HepG2 (cell line): Measurements from ENCODE around the gene TBL3. TPM values are rescaled to one million over a fixed set of nuclear protein-coding genes. Genes with fewer than 3 reads are reported as not detected.

Source experiments
- CENPX ChIP-seq: sonication (generic); formaldehyde crosslinking; IDR thresholded peaks from 2 replicates; pipeline ENCODE4 v1.9.0; 2021; ENCODE audit warnings: mild to moderate bottlenecking, missing genetic modification reagents, moderate library complexity
- ERF ChIP-seq: IDR thresholded peaks from 2 replicates; pipeline ENCODE4 v1.6.1; 2018; ENCODE audit warnings: missing biosample characterization, missing genetic modification reagents
- FOXA1 ChIP-seq, 2 experiments: fragments of 450-650 bp in 1 of 2; sonication (generic) in 1 of 2; formaldehyde crosslinking in 1 of 2; IDR thresholded peaks; 2 replicates each; pipeline versions ENCODE4 v1.4.0 to v1.6.1; 2016 to 2020; ENCODE audit warnings: missing genetic modification reagents in 1 of 2
- ISL2 ChIP-seq: sonication (generic); formaldehyde crosslinking; IDR thresholded peaks from 2 replicates; pipeline ENCODE4 v1.5.0; 2020; ENCODE audit warnings: missing genetic modification reagents
- KLF6 ChIP-seq: IDR thresholded peaks from 2 replicates; pipeline ENCODE4 v1.8.0; 2016; ENCODE audit warnings: missing biosample characterization, missing genetic modification reagents
- NAIF1 ChIP-seq: sonication (generic); formaldehyde crosslinking; IDR thresholded peaks from 2 replicates; pipeline ENCODE4 v1.5.0; 2020; ENCODE audit warnings: mild to moderate bottlenecking, missing genetic modification reagents, borderline replicate concordance
- NFIC ChIP-seq: IDR thresholded peaks from 2 replicates; pipeline ENCODE4 v1.6.1; 2012; ENCODE audit warnings: mild to moderate bottlenecking, low read length, inconsistent platforms
- PAX8 ChIP-seq: sonication (generic); formaldehyde crosslinking; IDR thresholded peaks from 2 replicates; pipeline ENCODE4 v1.8.0; 2022; ENCODE audit warnings: mild to moderate bottlenecking, missing genetic modification reagents, borderline replicate concordance
- PHF8 ChIP-seq: sonication (generic); formaldehyde crosslinking; IDR thresholded peaks from 2 replicates; pipeline ENCODE4 v1.5.0; 2020; ENCODE audit warnings: missing genetic modification reagents
- RCOR2 ChIP-seq: IDR thresholded peaks from 2 replicates; pipeline ENCODE4 v1.6.1; 2016; ENCODE audit warnings: missing biosample characterization, missing genetic modification reagents
- RORA ChIP-seq: sonication (generic); formaldehyde crosslinking; IDR thresholded peaks from 2 replicates; pipeline ENCODE4 v1.5.0; 2020; ENCODE audit warnings: mild to moderate bottlenecking, missing genetic modification reagents, moderate library complexity
- RXRA ChIP-seq: sonication (generic); formaldehyde crosslinking; IDR thresholded peaks from 2 replicates; pipeline ENCODE4 v1.5.1; 2020; ENCODE audit warnings: missing genetic modification reagents
- SIX4 ChIP-seq: sonication (generic); formaldehyde crosslinking; IDR thresholded peaks from 2 replicates; pipeline ENCODE4 v1.4.0; 2020; ENCODE audit warnings: missing genetic modification reagents
- SRSF4 ChIP-seq: fragments of 200-400 bp; formaldehyde crosslinking; IDR thresholded peaks from one replicate; pipeline ENCODE4 v1.6.1; 2018; ENCODE audit warnings: mild to moderate bottlenecking, low read depth, low read length, moderate library complexity; ENCODE audit not compliant: poor library complexity, severe bottlenecking
- THAP11 ChIP-seq: IDR thresholded peaks from 2 replicates; pipeline ENCODE4 v1.6.1; 2016; ENCODE audit warnings: missing biosample characterization, missing genetic modification reagents
- ZNF230 ChIP-seq: sonication (generic); formaldehyde crosslinking; IDR thresholded peaks from 2 replicates; pipeline ENCODE4 v1.4.0; 2020; ENCODE audit warnings: mild to moderate bottlenecking, missing genetic modification reagents
- ZNF367 ChIP-seq: sonication (generic); formaldehyde crosslinking; IDR thresholded peaks from 2 replicates; pipeline ENCODE4 v1.4.0; 2020; ENCODE audit warnings: missing genetic modification reagents, borderline replicate concordance
- ZNF567 ChIP-seq: sonication (generic); formaldehyde crosslinking; IDR thresholded peaks from 2 replicates; pipeline ENCODE4 v1.8.1; 2023; ENCODE audit warnings: mild to moderate bottlenecking, missing genetic modification reagents, borderline replicate concordance
- ZSCAN29 ChIP-seq: sonication (generic); formaldehyde crosslinking; conservative IDR thresholded peaks from 2 replicates; pipeline ENCODE4 v1.4.0; 2020; ENCODE audit warnings: mild to moderate bottlenecking, missing genetic modification reagents
- polyA plus RNA-seq, 8 experiments: library from polyadenylated mRNA; depleted of rRNA in 3 of 8; stranded (reverse) in 7 of 8; unstranded in 1 of 8; fragments of >200 nt; fragmentation: Illumina TruSeq in 4 of 8; extraction: Trizol in 4 of 8; gene quantifications; 2 replicates each; pipeline versions ENCODE4 v1.2.1 to v1.2.3, GENCODE V29; 2011 to 2016; ENCODE audit warnings: low read depth in 4 of 8, missing spikeins in 1 of 8, mixed read lengths in 1 of 8; ENCODE audit not compliant: insufficient read depth in 1 of 8
- total RNA-seq, 5 experiments: library from RNA; depleted of rRNA; stranded (reverse); fragments of >200 nt; fragmentation: Illumina TruSeq; extraction: Trizol; gene quantifications; 2 replicates each; pipeline ENCODE4 v1.2.3, GENCODE V29; 2016; ENCODE audit warnings: low read depth in 1 of 5
- TF ChIP-seq, protein P1 (sequence below): sonication (generic); formaldehyde crosslinking; conservative IDR thresholded peaks from 2 replicates; pipeline ENCODE4 v1.8.0; 2022; ENCODE audit warnings: mild to moderate bottlenecking, moderate library complexity, missing genetic modification reagents
- TF ChIP-seq, protein P2 (sequence below): sonication (generic); formaldehyde crosslinking; IDR thresholded peaks from 2 replicates; pipeline ENCODE4 v1.5.1; 2020; ENCODE audit warnings: missing genetic modification reagents, mild to moderate bottlenecking, borderline replicate concordance
- TF ChIP-seq, protein P3 (sequence below): sonication (generic); formaldehyde crosslinking; IDR thresholded peaks from 2 replicates; pipeline ENCODE4 v1.4.0; 2020; ENCODE audit warnings: missing genetic modification reagents
- TF ChIP-seq, protein P4 (sequence below): sonication (generic); formaldehyde crosslinking; IDR thresholded peaks from 2 replicates; pipeline ENCODE4 v1.4.0; 2020; ENCODE audit warnings: missing genetic modification reagents, borderline replicate concordance

TBL3 gene
- total and polyA plus RNA-seq, 2 of the 13 experiments (the other 11 are each of a cell fraction or from before 2014, with no cell fraction given): 16.8 to 38.0 TPM

DNA sequence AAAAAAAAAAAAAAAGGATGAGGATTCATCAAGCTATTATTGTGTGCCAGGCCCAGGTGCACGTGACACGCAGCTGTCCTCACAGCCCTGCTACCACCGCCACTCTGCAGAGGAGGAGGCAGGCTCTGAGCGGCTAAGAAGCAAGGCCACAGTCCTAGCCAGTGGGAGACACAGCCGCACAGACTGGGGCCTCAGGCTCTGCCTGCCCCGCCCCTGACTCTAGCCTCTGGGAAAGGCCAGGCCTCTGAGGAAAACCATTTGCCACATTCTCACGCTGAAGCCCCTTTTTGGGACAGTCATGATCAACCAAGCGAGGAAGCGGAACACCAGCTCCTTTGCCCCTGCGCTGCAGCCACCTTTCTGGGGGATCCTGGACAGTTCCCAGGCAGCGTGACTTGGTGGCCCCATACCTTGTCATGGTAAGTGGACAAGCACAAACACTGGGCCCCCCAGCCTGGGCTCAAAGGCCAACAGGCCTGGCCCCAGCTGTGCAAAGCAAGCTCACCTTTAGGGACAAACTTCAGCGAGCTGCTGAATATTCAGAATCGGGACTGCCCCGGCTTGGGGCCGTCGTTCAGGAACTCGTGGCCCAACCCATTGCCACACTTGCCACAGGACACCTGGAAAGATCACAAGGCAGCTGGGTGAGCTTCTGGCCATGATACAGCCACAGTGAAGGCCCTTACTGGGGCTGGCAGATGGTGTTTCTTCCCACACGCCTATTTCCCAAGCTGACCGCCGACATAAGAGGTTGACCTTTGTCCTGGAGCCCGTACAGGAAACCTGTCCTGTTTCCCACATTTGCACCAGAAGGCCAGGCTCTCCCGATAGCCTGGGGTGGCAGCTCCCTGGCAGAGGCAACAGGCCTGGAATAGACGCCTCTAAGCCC lies 31.3 kb upstream of the TBL3 start (continued):
- peak; percentile 70; the same call in 1 of the 2 replicates for TF ChIP-seq ZSCAN29 (CRISPR knock-in tag)
- TF ChIP-seq PAX8: peak; percentile 47; the same call in 1 of the 2 replicates
- TF ChIP-seq RXRA (CRISPR knock-in tag): peak; percentile 79
- TF ChIP-seq ZNF230 (CRISPR knock-in tag): peak; percentile 78; the same call in 1 of the 2 replicates
- no peak; the same call in 1 of the 2 replicates for TF ChIP-seq PHF8
- TF ChIP-seq SRSF4: no peak
- TF ChIP-seq RORA (CRISPR knock-in tag): no peak
- TF ChIP-seq SIX4 (CRISPR knock-in tag): no peak
- no peak for TF ChIP-seq NAIF1 (CRISPR knock-in tag)
- TF ChIP-seq, protein P1, sequence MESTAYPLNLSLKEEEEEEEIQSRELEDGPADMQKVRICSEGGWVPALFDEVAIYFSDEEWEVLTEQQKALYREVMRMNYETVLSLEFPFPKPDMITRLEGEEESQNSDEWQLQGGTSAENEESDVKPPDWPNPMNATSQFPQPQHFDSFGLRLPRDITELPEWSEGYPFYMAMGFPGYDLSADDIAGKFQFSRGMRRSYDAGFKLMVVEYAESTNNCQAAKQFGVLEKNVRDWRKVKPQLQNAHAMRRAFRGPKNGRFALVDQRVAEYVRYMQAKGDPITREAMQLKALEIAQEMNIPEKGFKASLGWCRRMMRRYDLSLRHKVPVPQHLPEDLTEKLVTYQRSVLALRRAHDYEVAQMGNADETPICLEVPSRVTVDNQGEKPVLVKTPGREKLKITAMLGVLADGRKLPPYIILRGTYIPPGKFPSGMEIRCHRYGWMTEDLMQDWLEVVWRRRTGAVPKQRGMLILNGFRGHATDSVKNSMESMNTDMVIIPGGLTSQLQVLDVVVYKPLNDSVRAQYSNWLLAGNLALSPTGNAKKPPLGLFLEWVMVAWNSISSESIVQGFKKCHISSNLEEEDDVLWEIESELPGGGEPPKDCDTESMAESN: peak; percentile 72; the same call in 1 of the 2 replicates
- no peak for TF ChIP-seq CENPX (CRISPR knock-in tag)
- TF ChIP-seq, protein P2, sequence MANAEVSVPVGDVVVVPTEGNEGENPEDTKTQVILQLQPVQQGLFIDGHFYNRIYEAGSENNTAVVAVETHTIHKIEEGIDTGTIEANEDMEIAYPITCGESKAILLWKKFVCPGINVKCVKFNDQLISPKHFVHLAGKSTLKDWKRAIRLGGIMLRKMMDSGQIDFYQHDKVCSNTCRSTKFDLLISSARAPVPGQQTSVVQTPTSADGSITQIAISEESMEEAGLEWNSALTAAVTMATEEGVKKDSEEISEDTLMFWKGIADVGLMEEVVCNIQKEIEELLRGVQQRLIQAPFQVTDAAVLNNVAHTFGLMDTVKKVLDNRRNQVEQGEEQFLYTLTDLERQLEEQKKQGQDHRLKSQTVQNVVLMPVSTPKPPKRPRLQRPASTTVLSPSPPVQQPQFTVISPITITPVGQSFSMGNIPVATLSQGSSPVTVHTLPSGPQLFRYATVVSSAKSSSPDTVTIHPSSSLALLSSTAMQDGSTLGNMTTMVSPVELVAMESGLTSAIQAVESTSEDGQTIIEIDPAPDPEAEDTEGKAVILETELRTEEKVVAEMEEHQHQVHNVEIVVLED (CRISPR knock-in tag): no peak; the same call in 1 of the 2 replicates
- TF ChIP-seq, protein P3, sequence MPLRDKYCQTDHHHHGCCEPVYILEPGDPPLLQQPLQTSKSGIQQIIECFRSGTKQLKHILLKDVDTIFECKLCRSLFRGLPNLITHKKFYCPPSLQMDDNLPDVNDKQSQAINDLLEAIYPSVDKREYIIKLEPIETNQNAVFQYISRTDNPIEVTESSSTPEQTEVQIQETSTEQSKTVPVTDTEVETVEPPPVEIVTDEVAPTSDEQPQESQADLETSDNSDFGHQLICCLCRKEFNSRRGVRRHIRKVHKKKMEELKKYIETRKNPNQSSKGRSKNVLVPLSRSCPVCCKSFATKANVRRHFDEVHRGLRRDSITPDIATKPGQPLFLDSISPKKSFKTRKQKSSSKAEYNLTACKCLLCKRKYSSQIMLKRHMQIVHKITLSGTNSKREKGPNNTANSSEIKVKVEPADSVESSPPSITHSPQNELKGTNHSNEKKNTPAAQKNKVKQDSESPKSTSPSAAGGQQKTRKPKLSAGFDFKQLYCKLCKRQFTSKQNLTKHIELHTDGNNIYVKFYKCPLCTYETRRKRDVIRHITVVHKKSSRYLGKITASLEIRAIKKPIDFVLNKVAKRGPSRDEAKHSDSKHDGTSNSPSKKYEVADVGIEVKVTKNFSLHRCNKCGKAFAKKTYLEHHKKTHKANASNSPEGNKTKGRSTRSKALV (CRISPR knock-in tag): no peak
- peak; percentile 66 for TF ChIP-seq THAP11 (CRISPR knock-in tag)
- TF ChIP-seq ZNF567 (CRISPR knock-in tag): no peak
- no peak for TF ChIP-seq NFIC
- no peak for TF ChIP-seq ZNF367
- peak; percentile 74 for TF ChIP-seq ISL2 (CRISPR knock-in tag)
- TF ChIP-seq, protein P4, sequence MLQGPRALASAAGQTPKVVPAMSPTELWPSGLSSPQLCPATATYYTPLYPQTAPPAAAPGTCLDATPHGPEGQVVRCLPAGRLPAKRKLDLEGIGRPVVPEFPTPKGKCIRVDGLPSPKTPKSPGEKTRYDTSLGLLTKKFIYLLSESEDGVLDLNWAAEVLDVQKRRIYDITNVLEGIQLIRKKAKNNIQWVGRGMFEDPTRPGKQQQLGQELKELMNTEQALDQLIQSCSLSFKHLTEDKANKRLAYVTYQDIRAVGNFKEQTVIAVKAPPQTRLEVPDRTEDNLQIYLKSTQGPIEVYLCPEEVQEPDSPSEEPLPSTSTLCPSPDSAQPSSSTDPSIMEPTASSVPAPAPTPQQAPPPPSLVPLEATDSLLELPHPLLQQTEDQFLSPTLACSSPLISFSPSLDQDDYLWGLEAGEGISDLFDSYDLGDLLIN (CRISPR knock-in tag): no peak
- peak; percentile 85; the same call in 1 of the 2 replicates for TF ChIP-seq ERF (CRISPR knock-in tag)
- 0 out of 2 replicates have a peak, but pooled peaks have one; percentile 8 for TF ChIP-seq FOXA1 (IDR thresholded peaks at IDR 0.05)
- TF ChIP-seq FOXA1 (CRISPR knock-in tag; IDR thresholded peaks at IDR 0.05): peak; percentile 83
- TF ChIP-seq KLF6 (CRISPR knock-in tag): no peak
- no peak for TF ChIP-seq RCOR2 (CRISPR knock-in tag)
